LNCaP clone FGC (cell line): ENCODE measurements around the gene ORMDL3.
A peak's percentile ranks its signal among the peaks of the same experiment; 100 is the strongest.
"Not testable (repeated sequence)": the region's sequence is repeated elsewhere in the genome, so short reads cannot be mapped to it uniquely, and the experiment has no call there.

ENCODE experiments used
- DNase-seq: peaks from one replicate; pipeline ENCODE4 v3.0.0-alpha.2; 2011; ENCODE audit warnings: low read depth
- H3K4me3 ChIP-seq: 2 replicates; pipeline ENCODE4 v1.5.1; 2011; ENCODE audit warnings: mild to moderate bottlenecking, low read depth, low read length, control low read depth
- TF ChIP-seq, protein P1 (sequence below): IDR thresholded peaks from 2 replicates; pipeline ENCODE4 v1.5.1; 2012; ENCODE audit warnings: mild to moderate bottlenecking; ENCODE audit not compliant: control insufficient read depth, insufficient read depth; ENCODE audit errors: extremely low read depth

The ORMDL3 gene

GRCh38 chr17:39887078-39887477 is 40.3 kb downstream of the ORMDL3 start:
- TF ChIP-seq, protein P1, sequence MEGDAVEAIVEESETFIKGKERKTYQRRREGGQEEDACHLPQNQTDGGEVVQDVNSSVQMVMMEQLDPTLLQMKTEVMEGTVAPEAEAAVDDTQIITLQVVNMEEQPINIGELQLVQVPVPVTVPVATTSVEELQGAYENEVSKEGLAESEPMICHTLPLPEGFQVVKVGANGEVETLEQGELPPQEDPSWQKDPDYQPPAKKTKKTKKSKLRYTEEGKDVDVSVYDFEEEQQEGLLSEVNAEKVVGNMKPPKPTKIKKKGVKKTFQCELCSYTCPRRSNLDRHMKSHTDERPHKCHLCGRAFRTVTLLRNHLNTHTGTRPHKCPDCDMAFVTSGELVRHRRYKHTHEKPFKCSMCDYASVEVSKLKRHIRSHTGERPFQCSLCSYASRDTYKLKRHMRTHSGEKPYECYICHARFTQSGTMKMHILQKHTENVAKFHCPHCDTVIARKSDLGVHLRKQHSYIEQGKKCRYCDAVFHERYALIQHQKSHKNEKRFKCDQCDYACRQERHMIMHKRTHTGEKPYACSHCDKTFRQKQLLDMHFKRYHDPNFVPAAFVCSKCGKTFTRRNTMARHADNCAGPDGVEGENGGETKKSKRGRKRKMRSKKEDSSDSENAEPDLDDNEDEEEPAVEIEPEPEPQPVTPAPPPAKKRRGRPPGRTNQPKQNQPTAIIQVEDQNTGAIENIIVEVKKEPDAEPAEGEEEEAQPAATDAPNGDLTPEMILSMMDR = no peak
- no peak for DNase-seq
- H3K4me3 ChIP-seq = no peak overlapping the region

- DNase-seq, H3K4me3 ChIP-seq: not testable (repeated sequence)
These were observed 41.3 kb downstream of the ORMDL3 start for GRCh38 chr17:39886102-39886501.

DNA sequence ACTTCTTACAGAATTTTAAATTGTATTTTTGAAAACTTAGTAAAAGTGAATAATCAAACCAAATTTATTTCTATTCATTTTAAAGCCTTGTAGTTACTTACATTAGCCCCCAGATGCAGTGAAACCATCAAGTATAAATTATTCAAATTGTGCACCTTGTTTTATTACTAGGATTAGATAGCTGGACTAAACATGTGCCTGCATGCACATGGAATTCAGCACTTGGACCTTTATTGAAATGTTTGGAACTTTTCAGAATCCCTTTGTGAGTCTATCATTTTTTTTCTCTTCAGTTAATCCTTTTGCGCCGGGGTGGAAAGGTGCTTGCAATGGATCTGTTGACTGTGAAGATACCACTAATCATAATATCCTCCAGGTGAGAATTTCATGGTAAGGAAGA is 54.6 kb downstream of the ORMDL3 start:
- TF ChIP-seq, protein P1 = peak; percentile 37
- no peak overlapping the region for H3K4me3 ChIP-seq
- DNase-seq = peak; percentile 8

GRCh38 chr17:39871801-39872200 is 55.6 kb downstream of the ORMDL3 start:
- no peak overlapping the region for H3K4me3 ChIP-seq
- TF ChIP-seq, protein P1 = no peak
- no peak for DNase-seq
